Endothelial cell of umbilical vein (primary cell): ENCODE results near the gene TGM1. TPM values are rescaled to one million over a fixed set of nuclear protein-coding genes. Genes with fewer than 3 reads are reported as not detected.

Source experiments
- BruUV-seq: library from RNA; stranded (reverse); fragments of 400-500 nt; replicated peaks from 2 replicates; lab custom pipeline; 2021; lab: Mats Ljungman, UMichigan
- CTCF ChIA-PET: fragments of 300-600, 350-600 bp; sonication (Branson Sonifier 250); formaldehyde crosslinking; loops from one replicate; lab custom pipeline; 2021; ENCODE audit warnings: antibody characterized with exemption, inconsistent platforms; lab: Charles Lee
- POLR2A ChIA-PET: fragments of 300-600, 350-600 bp; sonication (Branson Sonifier 250); formaldehyde crosslinking; loops from one replicate; lab custom pipeline; 2021; ENCODE audit warnings: antibody characterized with exemption, inconsistent platforms; lab: Charles Lee
- DNase-seq: peaks from one replicate; pipeline ENCODE4 v3.0.0-alpha.2; 2011; ENCODE audit warnings: low read depth, low spot score
- FAIRE-seq: peaks from 2 replicates; lab custom pipeline; 2011; peaks lifted over from hg19 to GRCh38; lab: Jason Lieb, UNC
- H2AFZ ChIP-seq: 2 replicates; pipeline ENCODE4 v1.6.0; 2012; ENCODE audit warnings: low read depth, low read length, control low read depth, inconsistent platforms
- H3K27ac ChIP-seq: 2 replicates; pipeline ENCODE4 v1.5.1; 2011; ENCODE audit warnings: low read depth, mild to moderate bottlenecking, control low read depth, low read length, moderate library complexity; ENCODE audit not compliant: insufficient read depth
- H3K27me3 ChIP-seq, 2 experiments: 2 replicates each; pipeline versions ENCODE4 v1.6.0 to v1.6.1; 2011; ENCODE audit warnings: low read length in 2 of 2, mixed read lengths in 1 of 2; ENCODE audit not compliant: control insufficient read depth in 2 of 2, insufficient read depth in 2 of 2
- H3K36me3 ChIP-seq, 2 experiments: 2 replicates in 1 of 2; 3 replicates in 1 of 2; pipeline ENCODE4 v1.5.1; 2011; ENCODE audit warnings: low read length in 2 of 2, mild to moderate bottlenecking in 1 of 2, moderate library complexity in 1 of 2; ENCODE audit not compliant: control insufficient read depth in 2 of 2, insufficient read depth in 2 of 2; ENCODE audit errors: extremely low read depth in 1 of 2
- H3K4me1 ChIP-seq: 3 replicates; pipeline ENCODE4 v1.5.1; 2011; ENCODE audit warnings: mild to moderate bottlenecking, low read length; ENCODE audit not compliant: control insufficient read depth, insufficient read depth; ENCODE audit errors: extremely low read depth
- H3K4me2 ChIP-seq: 2 replicates; pipeline ENCODE4 v1.6.1; 2011; ENCODE audit warnings: low read length, control low read depth, mixed read lengths; ENCODE audit not compliant: insufficient read depth
- H3K4me3 ChIP-seq, 3 experiments: fragments of 200-600 bp in 1 of 3; sonication (generic), shearing (Covaris generic) in 1 of 3; replicated peaks in 1 of 3; 2 replicates each; pipeline ENCODE4 v1.5.1; 2011 to 2016; ENCODE audit warnings: control low read depth in 3 of 3, low read length in 3 of 3, mild to moderate bottlenecking in 2 of 3, inconsistent platforms in 1 of 3, low read depth in 1 of 3, moderate library complexity in 1 of 3; ENCODE audit not compliant: insufficient read depth in 1 of 3
- H3K79me2 ChIP-seq: 2 replicates; pipeline ENCODE4 v1.6.0; 2012; ENCODE audit warnings: low read length, inconsistent platforms; ENCODE audit not compliant: control insufficient read depth, insufficient read depth
- H3K9ac ChIP-seq: replicated peaks from 2 replicates; pipeline ENCODE3; 2011; ENCODE audit warnings: low read length, control low read depth; ENCODE audit not compliant: insufficient read depth; ENCODE audit errors: extremely low read depth
- H3K9me1 ChIP-seq: replicated peaks from 3 replicates; pipeline ENCODE4 v1.6.0; 2011; ENCODE audit warnings: mild to moderate bottlenecking, low read length; ENCODE audit not compliant: control insufficient read depth, insufficient read depth; ENCODE audit errors: extremely low read depth
- H3K9me3 ChIP-seq: replicated peaks from 2 replicates; pipeline ENCODE4 v1.5.1; 2012; ENCODE audit warnings: low read length, inconsistent platforms; ENCODE audit not compliant: control insufficient read depth, insufficient read depth
- H4K20me1 ChIP-seq: replicated peaks from 2 replicates; pipeline ENCODE3; 2011; ENCODE audit warnings: mild to moderate bottlenecking, low read length; ENCODE audit not compliant: control insufficient read depth, insufficient read depth; ENCODE audit errors: extremely low read depth
- CTCF ChIP-seq, 2 donors: IDR thresholded peaks; 1 replicate in 1 of 2; 2 replicates in 1 of 2; pipeline ENCODE4 v1.5.1; 2011; ENCODE audit warnings: low read length in 2 of 2, mild to moderate bottlenecking in 2 of 2, moderate library complexity in 2 of 2, control low read depth in 1 of 2, inconsistent platforms in 1 of 2, low read depth in 1 of 2; ENCODE audit not compliant: insufficient read depth in 1 of 2; ENCODE audit errors: extremely low read depth in 1 of 2
- EZH2 ChIP-seq: IDR thresholded peaks from 2 replicates; pipeline ENCODE4 v1.6.1; 2012; ENCODE audit warnings: borderline replicate concordance, low read depth, mild to moderate bottlenecking, moderate library complexity, low read length, inconsistent platforms; ENCODE audit not compliant: severe bottlenecking
- FOS ChIP-seq: IDR thresholded peaks from 2 replicates; pipeline ENCODE4 v1.6.1; 2011; ENCODE audit warnings: mild to moderate bottlenecking, low read length, moderate library complexity, borderline replicate concordance; ENCODE audit not compliant: insufficient read depth
- GATA2 ChIP-seq: IDR thresholded peaks from 2 replicates; pipeline ENCODE4 v1.7.0; 2011; ENCODE audit warnings: low read depth, mild to moderate bottlenecking, moderate library complexity, mixed read lengths, low read length; ENCODE audit not compliant: insufficient read length, insufficient read depth
- JUN ChIP-seq: IDR thresholded peaks from 2 replicates; pipeline ENCODE4 v1.6.1; 2011; ENCODE audit warnings: borderline replicate concordance, low read depth; ENCODE audit not compliant: insufficient read length, insufficient read depth
- MYC ChIP-seq: IDR thresholded peaks from one replicate; pipeline ENCODE4 v1.6.1; 2011; ENCODE audit warnings: mild to moderate bottlenecking, low read depth, low read length
- POLR2A ChIP-seq: IDR thresholded peaks from 2 replicates; pipeline ENCODE4 v1.6.1; 2012; ENCODE audit warnings: low read depth, mild to moderate bottlenecking, control low read depth, low read length
- POLR2AphosphoS5 ChIP-seq: IDR thresholded peaks from 2 replicates; pipeline ENCODE4 v1.6.1; 2012; ENCODE audit warnings: low read depth, mild to moderate bottlenecking, control low read depth, low read length, moderate library complexity; ENCODE audit not compliant: insufficient read depth
- dilution Hi-C: fragments of 300-500 bp; cut with MboI; formaldehyde crosslinking; loops from one replicate; pipeline ENCODE4 v1.15.0; 2019; ENCODE audit warnings: low sequenced_read_pairs; ENCODE audit not compliant: extremely low pct_ligation_motif_present
- intact Hi-C: fragments of 100-400 bp; cut with micrococcal nuclease; formaldehyde crosslinking; loops from one replicate; pipeline ENCODE4 v1.10.0; 2022
- polyA plus RNA-seq, 4 experiments: library from polyadenylated mRNA; depleted of rRNA in 3 of 4; stranded (reverse) in 3 of 4; unstranded in 1 of 4; fragments of >200 nt; gene quantifications; 2 replicates each; pipeline versions ENCODE4 v1.2.1 to v1.2.3, GENCODE V29; 2011 to 2012; ENCODE audit warnings: missing spikeins in 1 of 4
- total RNA-seq: library from RNA; stranded (reverse); gene quantifications from 2 replicates; pipeline ENCODE4 v1.2.3, GENCODE V29; 2021
- TF ChIP-seq, protein P1 (sequence below): IDR thresholded peaks from 2 replicates; pipeline ENCODE4 v1.6.1; 2011; ENCODE audit not compliant: insufficient read depth, insufficient read length

TGM1 gene
- total and polyA plus RNA-seq, 2 donors (not counting 3 experiments of a cell fraction or from before 2014, with no cell fraction given) = 1.0 to 3.4 TPM

GRCh38 chr14:24298892-24299254 is 35.9 kb upstream of the TGM1 start:
- peaks cover 5 to 18% of the 10 kb centered on the region in 2 experiments for H3K36me3 ChIP-seq
- ChIA-PET POLR2A (interaction anchor here (1.1 kb wide), 1 partner anchor 56 kb away, joined by 7 read pairs; the partner anchor contains the start of gene TINF2), CTCF (interaction anchor here (1.0 to 5.5 kb wide), 10 partner anchors 10 to 241 kb away, joined by 3 to 199 read pairs (median 16); partner anchors contain the start of genes CIDEB, LTB4R, LTB4R2 and MDP1)
- dilution Hi-C loops = no loop called here
- no TSS peak for BruUV-seq
- peak overlapping the region; percentile 74 for H3K27ac ChIP-seq
- peak overlapping the region; percentile 84 for H3K9ac ChIP-seq
- peak overlapping the region; percentile 98 for H2AFZ ChIP-seq
- H3K9me1 ChIP-seq = no peaks in the 10 kb centered on the region
- intact Hi-C loops = loop anchor here (1.0 to 5.0 kb wide), 3 partner anchors 28 to 185 kb away; partner anchors contain the start of genes DCAF11, NRL, PSME2 and RABGGTA
- H3K9me3 ChIP-seq = no peaks in the 10 kb centered on the region
- no peaks in the 10 kb centered on the region for H3K27me3 ChIP-seq
- H3K4me2 ChIP-seq = peak overlapping the region; percentile 83
- H4K20me1 ChIP-seq = no peaks in the 10 kb centered on the region
- H3K4me3 ChIP-seq = peak overlapping the region; percentile 79 to 85 (median 82)
- peak; percentile 14 for DNase-seq
- H3K79me2 ChIP-seq = peaks cover 11% of the 10 kb centered on the region
- FAIRE-seq = peak; percentile 73
- TF ChIP-seq FOS (no peak), GATA2 (no peak), JUN (no peak), MYC (no peak), EZH2 (no peak), POLR2AphosphoS5 (no peak), POLR2A (no peak), CTCF (IDR thresholded peaks at IDR 0.05; ENCODE audit: extremely low read depth in 1 of 2, insufficient read depth in 1 of 2, low read depth in 1 of 2, low read length in 2 of 2) (no peak)
- TF ChIP-seq, protein P1, sequence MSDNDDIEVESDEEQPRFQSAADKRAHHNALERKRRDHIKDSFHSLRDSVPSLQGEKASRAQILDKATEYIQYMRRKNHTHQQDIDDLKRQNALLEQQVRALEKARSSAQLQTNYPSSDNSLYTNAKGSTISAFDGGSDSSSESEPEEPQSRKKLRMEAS = no peak
- H3K4me1 ChIP-seq = peaks cover 22% of the 10 kb centered on the region
